HepG2 (cell line): ENCODE measurements around the gene BRCA2. TPM values are rescaled to one million over a fixed set of nuclear protein-coding genes. Genes with fewer than 3 reads are reported as not detected.
A peak's percentile ranks its signal among the peaks of the same experiment; 100 is the strongest.

ENCODE experiments used
- ATAC-seq: fragments of 200-7000 bp; cut with Tn5 transposase; 3 replicates; pipeline ENCODE4 v1.9.1; 2020; ENCODE audit warnings: mild to moderate bottlenecking, moderate library complexity
- BruUV-seq: library from RNA; stranded (reverse); fragments of 400-500 nt; replicated peaks from 2 replicates; lab custom pipeline; 2021; lab: Mats Ljungman, UMichigan
- CTCF ChIA-PET: fragments of 300-600 bp; formaldehyde crosslinking; extraction: SDS; loops from one replicate; lab custom pipeline; 2021; ENCODE audit warnings: low total read pairs, inconsistent platforms, low intra/inter-chr PET ratio; lab: Yijun Ruan, JAX
- POLR2A ChIA-PET: fragments of 350-600 bp; sonication (Branson Sonifier 250); formaldehyde crosslinking; loops from one replicate; lab custom pipeline; 2020; ENCODE audit warnings: antibody characterized with exemption, inconsistent platforms; lab: Yijun Ruan, JAX
- DNase-seq: peaks from one replicate; pipeline ENCODE4 v3.0.0-alpha.2; 2015; ENCODE audit warnings: low spot score
- FAIRE-seq: peaks from 3 replicates; lab custom pipeline; 2011; peaks lifted over from hg19 to GRCh38; lab: Jason Lieb, UNC
- H2AFZ ChIP-seq: one replicate; pipeline ENCODE4 v1.6.1; 2011; ENCODE audit warnings: low read length, inconsistent platforms
- H3K27ac ChIP-seq: fragments of 300-600 bp; 3 replicates; pipeline ENCODE4 v1.8.0; 2011; ENCODE audit warnings: mixed run types, mild to moderate bottlenecking, mixed read lengths, low read length, inconsistent platforms; ENCODE audit not compliant: insufficient read depth; ENCODE audit errors: extremely low read length
- H3K27me3 ChIP-seq, 2 experiments: fragments of 200-600 bp in 1 of 2; 2 replicates in 1 of 2; 3 replicates in 1 of 2; pipeline versions ENCODE4 v1.6.0 to v1.8.0; 2011; ENCODE audit warnings: low read length in 2 of 2, mild to moderate bottlenecking in 2 of 2, moderate library complexity in 2 of 2, inconsistent platforms in 1 of 2; ENCODE audit not compliant: insufficient read depth in 2 of 2, control insufficient read depth in 1 of 2
- H3K36me3 ChIP-seq, 2 experiments: fragments of 200-600 bp in 1 of 2; replicated peaks in 1 of 2; 2 replicates in 1 of 2; 3 replicates in 1 of 2; pipeline versions ENCODE4 v1.5.1 to v1.8.0; 2011; ENCODE audit warnings: low read length in 2 of 2, inconsistent platforms in 1 of 2; ENCODE audit not compliant: insufficient read depth in 2 of 2, control insufficient read depth in 1 of 2
- H3K4me1 ChIP-seq: 2 replicates; pipeline ENCODE4 v1.5.1; 2012; ENCODE audit warnings: low read length, inconsistent platforms; ENCODE audit not compliant: insufficient read depth
- H3K4me2 ChIP-seq: 2 replicates; pipeline ENCODE4 v1.6.0; 2011; ENCODE audit warnings: low read depth, low read length, inconsistent platforms
- H3K4me3 ChIP-seq, 3 experiments: fragments of 200-600 bp in 1 of 3; sonication (generic), shearing (Covaris generic) in 1 of 3; replicated peaks in 1 of 3; 2 replicates each; pipeline ENCODE4 v1.5.1; 2011 to 2016; ENCODE audit warnings: low read length in 3 of 3, inconsistent platforms in 2 of 3, low read depth in 2 of 3, mild to moderate bottlenecking in 2 of 3, control low read depth in 1 of 3, mixed read lengths in 1 of 3; ENCODE audit not compliant: insufficient read depth in 1 of 3
- H3K79me2 ChIP-seq: one replicate; pipeline ENCODE4 v1.6.1; 2011; ENCODE audit warnings: low read length, inconsistent platforms; ENCODE audit not compliant: insufficient read depth
- H3K9ac ChIP-seq: 2 replicates; pipeline ENCODE4 v1.6.0; 2011; ENCODE audit warnings: mild to moderate bottlenecking, low read depth, low read length, inconsistent platforms; ENCODE audit not compliant: insufficient read depth
- H3K9me3 ChIP-seq: 2 replicates; pipeline ENCODE4 v1.5.1; 2012; ENCODE audit warnings: mild to moderate bottlenecking, low read length
- H4K20me1 ChIP-seq: 2 replicates; pipeline ENCODE4 v1.6.0; 2011; ENCODE audit warnings: inconsistent platforms, mild to moderate bottlenecking, low read length, moderate library complexity; ENCODE audit not compliant: insufficient read depth
- MTF1 ChIP-seq: sonication (generic); formaldehyde crosslinking; IDR thresholded peaks from 2 replicates; pipeline ENCODE4 v1.5.0; 2020; ENCODE audit warnings: missing genetic modification reagents
- RFX5 ChIP-seq: IDR thresholded peaks from 2 replicates; pipeline ENCODE4 v1.6.1; 2011; ENCODE audit warnings: low read depth, low read length, improper control_type of control experiment
- RORA ChIP-seq: sonication (generic); formaldehyde crosslinking; IDR thresholded peaks from 2 replicates; pipeline ENCODE4 v1.5.0; 2020; ENCODE audit warnings: mild to moderate bottlenecking, missing genetic modification reagents, moderate library complexity
- SIX1 ChIP-seq: sonication (generic); formaldehyde crosslinking; IDR thresholded peaks from 2 replicates; pipeline ENCODE4 v1.4.0; 2020; ENCODE audit warnings: missing genetic modification reagents, borderline replicate concordance
- YEATS2 ChIP-seq: sonication (generic); formaldehyde crosslinking; IDR thresholded peaks from 2 replicates; pipeline ENCODE4 v1.4.0; 2020; ENCODE audit warnings: missing genetic modification reagents, borderline replicate concordance
- ZNF34 ChIP-seq: sonication (generic); formaldehyde crosslinking; IDR thresholded peaks from 2 replicates; pipeline ENCODE4 v1.4.0; 2020; ENCODE audit warnings: mild to moderate bottlenecking, missing genetic modification reagents, borderline replicate concordance
- ZNF777 ChIP-seq: sonication (generic); formaldehyde crosslinking; IDR thresholded peaks from 2 replicates; pipeline ENCODE4 v1.4.0; 2020; ENCODE audit warnings: missing genetic modification reagents
- ZNF891 ChIP-seq: sonication (generic); formaldehyde crosslinking; IDR thresholded peaks from 2 replicates; pipeline ENCODE4 v1.5.0; 2020; ENCODE audit warnings: mild to moderate bottlenecking, missing genetic modification reagents
- WGBS: methylation state at CpG from one replicate; pipeline ENCODE4 v1.1.6; 2017; ENCODE audit warnings: low lambda C conversion rate; 5-methylcytosine and 5-hydroxymethylcytosine counted together
- in situ Hi-C: cut with HindIII; loops from 2 replicates; pipeline ENCODE4 v1.10.0; 2017; ENCODE audit warnings: low pct_unique_long_range_greater_than_20kb; ENCODE audit not compliant: extremely low pct_ligation_motif_present
- intact Hi-C: fragments of 100-400 bp; cut with micrococcal nuclease; formaldehyde crosslinking; loops from one replicate; pipeline ENCODE4 v1.10.0; 2022; ENCODE audit not compliant: unreplicated experiment
- polyA plus RNA-seq, 8 experiments: library from polyadenylated mRNA; depleted of rRNA in 3 of 8; stranded (reverse) in 7 of 8; unstranded in 1 of 8; fragments of >200 nt; fragmentation: Illumina TruSeq in 4 of 8; extraction: Trizol in 4 of 8; gene quantifications; 2 replicates each; pipeline versions ENCODE4 v1.2.1 to v1.2.3, GENCODE V29; 2011 to 2016; ENCODE audit warnings: low read depth in 4 of 8, missing spikeins in 1 of 8, mixed read lengths in 1 of 8; ENCODE audit not compliant: insufficient read depth in 1 of 8
- total RNA-seq, 5 experiments: library from RNA; depleted of rRNA; stranded (reverse); fragments of >200 nt; fragmentation: Illumina TruSeq; extraction: Trizol; gene quantifications; 2 replicates each; pipeline ENCODE4 v1.2.3, GENCODE V29; 2016; ENCODE audit warnings: low read depth in 1 of 5
- TF ChIP-seq, protein P1 (sequence below): sonication (generic); formaldehyde crosslinking; conservative IDR thresholded peaks from 2 replicates; pipeline ENCODE4 v1.8.1; 2023; ENCODE audit warnings: missing genetic modification reagents
- TF ChIP-seq, protein P2 (sequence below): sonication (generic); formaldehyde crosslinking; IDR thresholded peaks from 2 replicates; pipeline ENCODE4 v1.9.0; 2021; ENCODE audit warnings: missing genetic modification reagents, borderline replicate concordance
- TF ChIP-seq, protein P3 (sequence below): sonication (generic); formaldehyde crosslinking; IDR thresholded peaks from 2 replicates; pipeline ENCODE4 v1.8.1; 2023; ENCODE audit warnings: missing genetic modification reagents, inconsistent platforms, borderline replicate concordance
- TF ChIP-seq, protein P4 (sequence below): sonication (generic); formaldehyde crosslinking; IDR thresholded peaks from 2 replicates; pipeline ENCODE4 v1.8.1; 2023; ENCODE audit warnings: mild to moderate bottlenecking, missing genetic modification reagents
- TF ChIP-seq, protein P5 (sequence below): sonication (generic); formaldehyde crosslinking; IDR thresholded peaks from 2 replicates; pipeline ENCODE4 v1.5.0; 2020; ENCODE audit warnings: mild to moderate bottlenecking, missing genetic modification reagents, borderline replicate concordance

BRCA2 gene
- total and polyA plus RNA-seq, 2 of the 13 experiments (the other 11 are each of a cell fraction or from before 2014, with no cell fraction given), result 3.1 to 24.6 TPM

DNA sequence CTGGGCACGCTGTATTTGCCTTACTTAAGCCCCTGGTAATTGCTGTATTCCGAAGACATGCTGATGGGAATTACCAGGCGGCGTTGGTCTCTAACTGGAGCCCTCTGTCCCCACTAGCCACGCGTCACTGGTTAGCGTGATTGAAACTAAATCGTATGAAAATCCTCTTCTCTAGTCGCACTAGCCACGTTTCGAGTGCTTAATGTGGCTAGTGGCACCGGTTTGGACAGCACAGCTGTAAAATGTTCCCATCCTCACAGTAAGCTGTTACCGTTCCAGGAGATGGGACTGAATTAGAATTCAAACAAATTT lies 676 bp downstream of the BRCA2 start (continued):
- TF ChIP-seq, protein P1, sequence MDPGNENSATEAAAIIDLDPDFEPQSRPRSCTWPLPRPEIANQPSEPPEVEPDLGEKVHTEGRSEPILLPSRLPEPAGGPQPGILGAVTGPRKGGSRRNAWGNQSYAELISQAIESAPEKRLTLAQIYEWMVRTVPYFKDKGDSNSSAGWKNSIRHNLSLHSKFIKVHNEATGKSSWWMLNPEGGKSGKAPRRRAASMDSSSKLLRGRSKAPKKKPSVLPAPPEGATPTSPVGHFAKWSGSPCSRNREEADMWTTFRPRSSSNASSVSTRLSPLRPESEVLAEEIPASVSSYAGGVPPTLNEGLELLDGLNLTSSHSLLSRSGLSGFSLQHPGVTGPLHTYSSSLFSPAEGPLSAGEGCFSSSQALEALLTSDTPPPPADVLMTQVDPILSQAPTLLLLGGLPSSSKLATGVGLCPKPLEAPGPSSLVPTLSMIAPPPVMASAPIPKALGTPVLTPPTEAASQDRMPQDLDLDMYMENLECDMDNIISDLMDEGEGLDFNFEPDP, result 0 out of 2 replicates have a peak, but pooled peaks have one; percentile 15
- 0 out of 2 replicates have a peak, but pooled peaks have one; percentile 13 for TF ChIP-seq SIX1
- TF ChIP-seq, protein P2, sequence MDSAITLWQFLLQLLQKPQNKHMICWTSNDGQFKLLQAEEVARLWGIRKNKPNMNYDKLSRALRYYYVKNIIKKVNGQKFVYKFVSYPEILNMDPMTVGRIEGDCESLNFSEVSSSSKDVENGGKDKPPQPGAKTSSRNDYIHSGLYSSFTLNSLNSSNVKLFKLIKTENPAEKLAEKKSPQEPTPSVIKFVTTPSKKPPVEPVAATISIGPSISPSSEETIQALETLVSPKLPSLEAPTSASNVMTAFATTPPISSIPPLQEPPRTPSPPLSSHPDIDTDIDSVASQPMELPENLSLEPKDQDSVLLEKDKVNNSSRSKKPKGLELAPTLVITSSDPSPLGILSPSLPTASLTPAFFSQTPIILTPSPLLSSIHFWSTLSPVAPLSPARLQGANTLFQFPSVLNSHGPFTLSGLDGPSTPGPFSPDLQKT (CRISPR knock-in tag), result no peak
- 0 out of 2 replicates have a peak, but pooled peaks have one; percentile 6 for TF ChIP-seq YEATS2 (CRISPR knock-in tag)

DNA sequence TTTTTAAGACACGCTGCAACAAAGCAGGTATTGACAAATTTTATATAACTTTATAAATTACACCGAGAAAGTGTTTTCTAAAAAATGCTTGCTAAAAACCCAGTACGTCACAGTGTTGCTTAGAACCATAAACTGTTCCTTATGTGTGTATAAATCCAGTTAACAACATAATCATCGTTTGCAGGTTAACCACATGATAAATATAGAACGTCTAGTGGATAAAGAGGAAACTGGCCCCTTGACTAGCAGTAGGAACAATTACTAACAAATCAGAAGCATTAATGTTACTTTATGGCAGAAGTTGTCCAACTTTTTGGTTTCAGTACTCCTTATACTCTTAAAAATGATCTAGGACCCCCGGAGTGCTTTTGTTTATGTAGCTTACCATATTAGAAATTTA lies 1.2 kb downstream of the BRCA2 start:
- Histone ChIP-seq H3K36me3 (peaks cover 0 to 10% of the 10 kb centered on the region in 2 experiments; a peak in 3 of 5 replicates), H3K4me1 (peaks cover 37% of the 10 kb centered on the region), H3K9me3 (no peaks in the 10 kb centered on the region), H3K27ac (peak overlapping the region; percentile 75), H3K4me3 (peak overlapping the region; percentile 66 to 83 (median 72); a peak in 5 of 6 replicates), H3K9ac (peak overlapping the region; percentile 85), H3K4me2 (peak overlapping the region; percentile 96), H2AFZ (no peak overlapping the region), H3K79me2 (peaks cover 5% of the 10 kb centered on the region), H4K20me1 (no peaks in the 10 kb centered on the region; the same call in 1 of the 2 replicates), H3K27me3 (no peaks in the 10 kb centered on the region; a peak in 1 of 5 replicates)
- in situ Hi-C loops, result no loop called here
- ATAC-seq (no peak), DNase-seq (no peak), FAIRE-seq (no peak)
- TSS peak; percentile 63 for BruUV-seq
- intact Hi-C loops, result loop anchor here (5.0 kb wide), 1 partner anchor 404 kb away; no protein-coding TSS in a partner anchor
- WGBS, result 78% methylated on average over 6 of the region's 6 CpGs
- CTCF ChIA-PET, result no interaction called here
- POLR2A ChIA-PET, result interaction anchor here (2.3 kb wide), 1 partner anchor 61 kb away, joined by 36 read pairs; no protein-coding TSS in a partner anchor
- no peak for TF ChIP-seq ZNF891
- no peak for TF ChIP-seq RORA (CRISPR knock-in tag)
- TF ChIP-seq, protein P3, sequence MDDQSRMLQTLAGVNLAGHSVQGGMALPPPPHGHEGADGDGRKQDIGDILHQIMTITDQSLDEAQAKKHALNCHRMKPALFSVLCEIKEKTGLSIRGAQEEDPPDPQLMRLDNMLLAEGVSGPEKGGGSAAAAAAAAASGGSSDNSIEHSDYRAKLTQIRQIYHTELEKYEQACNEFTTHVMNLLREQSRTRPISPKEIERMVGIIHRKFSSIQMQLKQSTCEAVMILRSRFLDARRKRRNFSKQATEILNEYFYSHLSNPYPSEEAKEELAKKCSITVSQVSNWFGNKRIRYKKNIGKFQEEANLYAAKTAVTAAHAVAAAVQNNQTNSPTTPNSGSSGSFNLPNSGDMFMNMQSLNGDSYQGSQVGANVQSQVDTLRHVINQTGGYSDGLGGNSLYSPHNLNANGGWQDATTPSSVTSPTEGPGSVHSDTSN, result no peak
- TF ChIP-seq, protein P4, sequence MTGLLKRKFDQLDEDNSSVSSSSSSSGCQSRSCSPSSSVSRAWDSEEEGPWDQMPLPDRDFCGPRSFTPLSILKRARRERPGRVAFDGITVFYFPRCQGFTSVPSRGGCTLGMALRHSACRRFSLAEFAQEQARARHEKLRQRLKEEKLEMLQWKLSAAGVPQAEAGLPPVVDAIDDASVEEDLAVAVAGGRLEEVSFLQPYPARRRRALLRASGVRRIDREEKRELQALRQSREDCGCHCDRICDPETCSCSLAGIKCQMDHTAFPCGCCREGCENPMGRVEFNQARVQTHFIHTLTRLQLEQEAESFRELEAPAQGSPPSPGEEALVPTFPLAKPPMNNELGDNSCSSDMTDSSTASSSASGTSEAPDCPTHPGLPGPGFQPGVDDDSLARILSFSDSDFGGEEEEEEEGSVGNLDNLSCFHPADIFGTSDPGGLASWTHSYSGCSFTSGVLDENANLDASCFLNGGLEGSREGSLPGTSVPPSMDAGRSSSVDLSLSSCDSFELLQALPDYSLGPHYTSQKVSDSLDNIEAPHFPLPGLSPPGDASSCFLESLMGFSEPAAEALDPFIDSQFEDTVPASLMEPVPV (CRISPR knock-in tag), result no peak
- TF ChIP-seq RFX5, result no peak
- no peak for TF ChIP-seq MTF1 (CRISPR knock-in tag)
- TF ChIP-seq, protein P5, sequence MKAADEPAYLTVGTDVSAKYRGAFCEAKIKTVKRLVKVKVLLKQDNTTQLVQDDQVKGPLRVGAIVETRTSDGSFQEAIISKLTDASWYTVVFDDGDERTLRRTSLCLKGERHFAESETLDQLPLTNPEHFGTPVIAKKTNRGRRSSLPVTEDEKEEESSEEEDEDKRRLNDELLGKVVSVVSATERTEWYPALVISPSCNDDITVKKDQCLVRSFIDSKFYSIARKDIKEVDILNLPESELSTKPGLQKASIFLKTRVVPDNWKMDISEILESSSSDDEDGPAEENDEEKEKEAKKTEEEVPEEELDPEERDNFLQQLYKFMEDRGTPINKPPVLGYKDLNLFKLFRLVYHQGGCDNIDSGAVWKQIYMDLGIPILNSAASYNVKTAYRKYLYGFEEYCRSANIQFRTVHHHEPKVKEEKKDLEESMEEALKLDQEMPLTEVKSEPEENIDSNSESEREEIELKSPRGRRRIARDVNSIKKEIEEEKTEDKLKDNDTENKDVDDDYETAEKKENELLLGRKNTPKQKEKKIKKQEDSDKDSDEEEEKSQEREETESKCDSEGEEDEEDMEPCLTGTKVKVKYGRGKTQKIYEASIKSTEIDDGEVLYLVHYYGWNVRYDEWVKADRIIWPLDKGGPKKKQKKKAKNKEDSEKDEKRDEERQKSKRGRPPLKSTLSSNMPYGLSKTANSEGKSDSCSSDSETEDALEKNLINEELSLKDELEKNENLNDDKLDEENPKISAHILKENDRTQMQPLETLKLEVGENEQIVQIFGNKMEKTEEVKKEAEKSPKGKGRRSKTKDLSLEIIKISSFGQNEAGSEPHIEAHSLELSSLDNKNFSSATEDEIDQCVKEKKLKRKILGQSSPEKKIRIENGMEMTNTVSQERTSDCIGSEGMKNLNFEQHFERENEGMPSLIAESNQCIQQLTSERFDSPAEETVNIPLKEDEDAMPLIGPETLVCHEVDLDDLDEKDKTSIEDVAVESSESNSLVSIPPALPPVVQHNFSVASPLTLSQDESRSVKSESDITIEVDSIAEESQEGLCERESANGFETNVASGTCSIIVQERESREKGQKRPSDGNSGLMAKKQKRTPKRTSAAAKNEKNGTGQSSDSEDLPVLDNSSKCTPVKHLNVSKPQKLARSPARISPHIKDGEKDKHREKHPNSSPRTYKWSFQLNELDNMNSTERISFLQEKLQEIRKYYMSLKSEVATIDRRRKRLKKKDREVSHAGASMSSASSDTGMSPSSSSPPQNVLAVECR, result no peak
- no peak for TF ChIP-seq ZNF777 (CRISPR knock-in tag)
- no peak for TF ChIP-seq ZNF34 (CRISPR knock-in tag)
